Measurements from ENCODE around the gene PDE4B. TPM values are rescaled to one million over a fixed set of nuclear protein-coding genes. Genes with fewer than 3 reads are reported as not detected.
"Not testable (repeated sequence)": the region's sequence is repeated elsewhere in the genome, so short reads cannot be mapped to it uniquely, and the experiment has no call there.

The PDE4B gene
- total RNA-seq, 1 donor from 2014 or later = 3.8 TPM

DNA sequence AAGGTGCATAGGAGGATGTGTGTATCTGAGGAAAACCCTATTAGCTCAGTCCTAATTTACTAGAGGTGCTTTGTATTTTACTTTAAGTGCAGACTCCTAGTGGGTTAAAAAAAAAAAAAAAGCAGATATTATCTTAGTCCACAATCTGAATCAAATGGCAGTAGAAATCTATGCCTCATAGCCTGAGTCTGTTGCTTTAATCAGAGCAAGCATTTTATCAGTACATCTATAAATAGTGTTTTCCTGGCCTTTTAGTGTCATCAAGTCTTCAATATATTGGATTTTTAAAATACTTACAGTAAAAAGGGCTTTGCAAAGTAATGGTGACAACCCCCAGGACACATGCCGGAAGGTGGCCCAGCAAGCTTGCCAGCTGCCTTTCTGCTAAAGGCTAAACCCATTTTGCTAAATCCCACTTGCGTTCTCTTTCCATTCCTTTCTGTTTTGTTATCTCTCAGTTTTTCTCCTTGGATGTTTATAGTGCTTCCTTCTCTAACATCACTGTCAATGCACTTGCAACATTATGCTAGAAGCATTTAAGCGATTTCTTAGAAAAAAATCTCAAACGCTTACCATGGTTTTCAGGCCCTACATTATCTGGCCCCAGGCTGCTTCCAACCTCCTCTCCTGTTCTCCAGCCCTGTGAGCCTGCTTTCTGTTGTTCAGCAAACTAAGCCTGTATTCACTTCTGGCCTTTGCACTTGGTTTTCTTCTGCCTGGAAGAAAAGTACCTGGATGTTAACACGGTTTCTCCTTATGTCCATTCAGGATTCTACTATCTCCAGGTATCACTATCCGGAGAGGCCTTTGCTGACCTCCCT lies 206.3 kb downstream of the PDE4B start:
- no peak overlapping the region for H3K4me3 ChIP-seq (ENCODE audit: low read depth, low read length)
- no peak for DNase-seq (ENCODE audit: low read depth)
- TF ChIP-seq, protein P1, sequence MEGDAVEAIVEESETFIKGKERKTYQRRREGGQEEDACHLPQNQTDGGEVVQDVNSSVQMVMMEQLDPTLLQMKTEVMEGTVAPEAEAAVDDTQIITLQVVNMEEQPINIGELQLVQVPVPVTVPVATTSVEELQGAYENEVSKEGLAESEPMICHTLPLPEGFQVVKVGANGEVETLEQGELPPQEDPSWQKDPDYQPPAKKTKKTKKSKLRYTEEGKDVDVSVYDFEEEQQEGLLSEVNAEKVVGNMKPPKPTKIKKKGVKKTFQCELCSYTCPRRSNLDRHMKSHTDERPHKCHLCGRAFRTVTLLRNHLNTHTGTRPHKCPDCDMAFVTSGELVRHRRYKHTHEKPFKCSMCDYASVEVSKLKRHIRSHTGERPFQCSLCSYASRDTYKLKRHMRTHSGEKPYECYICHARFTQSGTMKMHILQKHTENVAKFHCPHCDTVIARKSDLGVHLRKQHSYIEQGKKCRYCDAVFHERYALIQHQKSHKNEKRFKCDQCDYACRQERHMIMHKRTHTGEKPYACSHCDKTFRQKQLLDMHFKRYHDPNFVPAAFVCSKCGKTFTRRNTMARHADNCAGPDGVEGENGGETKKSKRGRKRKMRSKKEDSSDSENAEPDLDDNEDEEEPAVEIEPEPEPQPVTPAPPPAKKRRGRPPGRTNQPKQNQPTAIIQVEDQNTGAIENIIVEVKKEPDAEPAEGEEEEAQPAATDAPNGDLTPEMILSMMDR (conservative IDR thresholded peaks at IDR 0.05; ENCODE audit: low read depth, low read length) = no peak

DNA sequence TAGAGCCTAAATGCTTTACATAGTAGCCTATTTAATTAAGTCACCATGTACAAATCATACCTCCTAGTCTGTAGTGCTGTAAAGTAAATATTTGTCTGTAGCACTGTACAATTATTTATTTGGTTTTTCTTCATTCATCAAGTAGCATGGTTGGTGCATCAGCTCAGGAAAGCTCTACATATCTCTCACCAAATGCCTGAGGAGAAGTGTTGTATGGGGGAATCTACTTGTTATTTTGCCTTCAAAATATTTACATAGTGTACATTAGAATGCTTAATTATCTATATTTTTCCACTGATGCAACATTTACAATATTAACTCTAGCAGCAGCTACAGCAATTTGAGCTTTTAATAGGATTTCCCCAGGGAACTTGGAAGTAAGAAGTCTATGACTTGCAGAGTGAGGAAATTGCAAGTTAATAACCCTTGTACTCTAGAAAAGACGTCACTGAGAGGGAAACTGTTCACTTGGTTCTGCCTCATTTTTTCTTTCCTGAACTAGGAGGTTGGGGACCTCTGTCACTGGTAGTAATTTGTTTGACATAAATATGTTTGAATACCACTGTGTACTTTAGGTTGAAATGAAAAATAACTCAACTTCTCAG lies 207.4 kb downstream of the PDE4B start:
- no peak overlapping the region for H3K4me3 ChIP-seq (ENCODE audit: low read depth, low read length)
- TF ChIP-seq, protein P1 (conservative IDR thresholded peaks at IDR 0.05; ENCODE audit: low read depth, low read length) = no peak
- no peak for DNase-seq (ENCODE audit: low read depth)

DNA sequence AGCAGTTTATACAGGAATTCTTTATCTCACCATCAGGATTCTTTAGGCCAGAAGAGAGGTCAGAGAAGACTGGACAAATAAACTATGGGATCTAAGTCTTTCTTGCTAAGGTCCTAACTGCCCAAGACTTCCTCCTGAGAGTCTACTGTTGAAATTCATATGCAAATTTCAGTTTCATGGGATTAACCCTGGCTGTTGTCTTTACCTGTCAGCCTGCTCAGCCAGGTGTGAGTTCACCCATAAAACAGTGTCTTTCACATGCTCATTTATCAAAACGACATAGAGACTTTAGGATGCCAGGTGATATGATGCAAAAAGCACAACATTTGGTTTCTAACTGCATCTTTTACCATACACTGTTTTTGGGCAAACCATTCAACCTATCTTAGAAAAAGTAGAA lies 211.0 kb downstream of the PDE4B start:
- TF ChIP-seq, protein P1 (conservative IDR thresholded peaks at IDR 0.05; ENCODE audit: low read depth, low read length) = no peak
- no peak overlapping the region for H3K4me3 ChIP-seq (ENCODE audit: low read depth, low read length)
- DNase-seq (ENCODE audit: low read depth) = no peak

DNA sequence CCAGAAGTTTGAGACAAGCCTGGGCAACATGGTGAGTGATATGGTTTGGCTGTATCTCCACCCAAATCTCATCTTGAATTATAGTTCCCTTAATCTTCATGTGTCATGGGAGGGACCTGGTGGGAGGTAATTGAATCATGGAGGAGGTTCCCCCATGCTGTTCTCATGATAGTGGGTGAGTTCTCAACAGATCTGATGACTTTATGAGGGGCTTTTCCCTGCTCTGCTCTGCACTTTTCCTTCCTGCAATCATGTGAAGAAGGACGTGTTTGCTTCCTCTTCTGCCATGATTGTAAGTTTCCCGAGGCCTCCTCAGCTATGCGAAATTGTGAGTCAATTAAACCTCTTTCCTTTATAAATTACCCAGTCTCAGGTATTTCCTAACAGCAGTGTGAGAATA lies 213.8 kb downstream of the PDE4B start:
- not testable (repeated sequence) for H3K4me3 ChIP-seq (ENCODE audit: low read depth, low read length); DNase-seq (ENCODE audit: low read depth)

DNA sequence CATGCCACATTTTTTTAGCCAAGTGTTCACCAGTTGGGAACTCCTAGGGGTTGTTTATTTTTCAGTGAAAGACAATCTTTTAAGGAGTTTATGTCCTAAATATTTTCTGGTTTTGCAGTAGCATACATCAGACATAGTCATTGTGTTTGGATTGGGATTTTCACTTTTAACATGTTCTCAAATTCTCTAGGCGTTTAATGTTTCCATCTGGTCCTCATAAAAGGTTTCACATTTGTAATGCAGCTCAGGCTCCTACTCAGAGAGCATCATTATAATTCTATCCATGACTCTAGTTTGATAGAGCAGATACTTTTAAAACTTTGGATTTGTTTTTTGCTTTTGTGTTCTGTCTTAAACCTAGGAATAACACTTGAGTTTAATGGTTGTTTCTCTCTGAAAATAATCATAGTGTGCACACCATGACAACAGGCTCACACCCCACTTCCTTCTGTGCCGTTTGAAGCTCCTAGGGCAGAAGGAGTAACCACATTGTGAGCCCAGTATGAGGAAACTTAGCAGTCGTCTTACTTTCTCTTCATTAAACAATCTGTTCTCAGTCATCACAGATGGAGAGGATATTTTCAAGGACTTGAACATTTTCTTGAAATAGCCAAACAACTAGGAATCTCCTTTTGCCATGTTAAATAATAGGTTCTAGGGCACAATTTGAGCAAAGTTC lies 219.6 kb downstream of the PDE4B start:
- no peak overlapping the region for H3K4me3 ChIP-seq (ENCODE audit: low read depth, low read length)
- no peak for DNase-seq (ENCODE audit: low read depth)
- TF ChIP-seq, protein P1 (conservative IDR thresholded peaks at IDR 0.05; ENCODE audit: low read depth, low read length) = no peak

DNA sequence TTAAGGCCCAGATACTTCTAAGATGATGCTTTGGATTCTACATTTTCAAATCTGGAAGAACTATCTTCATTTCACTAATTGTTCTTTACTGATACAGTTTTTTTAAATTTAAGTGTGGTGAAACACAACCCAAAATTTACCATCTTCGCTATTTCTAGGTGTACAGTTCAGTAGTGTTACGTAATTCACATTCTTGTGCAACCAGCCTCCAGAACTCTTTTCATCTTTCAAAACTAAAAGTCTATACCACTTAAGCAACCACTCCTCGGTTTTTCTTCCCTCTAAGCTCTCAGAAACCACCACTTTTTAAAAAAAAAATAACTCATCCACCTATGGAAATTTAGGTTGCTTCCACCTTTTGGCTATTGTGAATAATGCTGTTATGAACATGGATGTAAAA lies 220.7 kb downstream of the PDE4B start:
- H3K4me3 ChIP-seq (ENCODE audit: low read depth, low read length) = no peak overlapping the region
- no peak for DNase-seq (ENCODE audit: low read depth)
- TF ChIP-seq, protein P1 (conservative IDR thresholded peaks at IDR 0.05; ENCODE audit: low read depth, low read length) = no peak

DNA sequence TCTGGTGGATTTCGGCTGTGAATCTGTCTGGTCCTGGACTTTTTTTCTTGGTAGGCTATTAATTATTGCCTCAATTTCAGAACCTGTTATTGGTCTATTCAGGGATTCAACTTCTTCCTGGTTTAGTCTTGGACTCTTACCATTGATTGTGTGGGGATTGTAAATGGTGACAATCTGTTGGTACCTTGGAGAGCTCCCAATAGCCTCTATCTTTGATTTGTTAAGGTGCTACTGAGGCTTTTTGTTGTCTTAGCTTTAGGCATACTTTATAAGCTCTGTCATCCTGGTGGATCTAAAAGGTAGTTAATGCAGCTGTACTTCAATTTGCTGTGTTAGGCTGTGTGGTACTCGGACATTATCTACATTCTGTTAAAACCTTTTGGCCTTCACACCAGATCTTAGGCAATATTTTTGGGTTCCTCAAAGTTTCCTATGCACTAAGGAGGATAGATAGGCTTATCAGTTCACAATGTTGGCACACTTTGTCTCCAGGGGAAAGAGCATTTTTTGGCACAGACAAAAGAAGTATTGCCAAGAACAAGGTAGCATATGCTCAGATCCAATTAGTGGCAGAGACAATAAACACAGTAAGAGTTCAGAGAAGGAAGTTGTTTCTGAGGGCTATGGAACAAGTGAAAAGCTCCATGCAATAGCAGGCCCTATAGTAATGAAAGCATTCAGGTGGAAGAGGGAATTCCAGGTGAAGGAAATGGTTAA lies 230.4 kb downstream of the PDE4B start:
- no peak for DNase-seq (ENCODE audit: low read depth)
- TF ChIP-seq, protein P1 (conservative IDR thresholded peaks at IDR 0.05; ENCODE audit: low read depth, low read length) = no peak
- no peak overlapping the region for H3K4me3 ChIP-seq (ENCODE audit: low read depth, low read length)

All from epithelial cell of proximal tubule (primary cell).